PC-3 (cell line): ENCODE results near the gene SUSD4. TPM values are rescaled to one million over a fixed set of nuclear protein-coding genes. Genes with fewer than 3 reads are reported as not detected.

ENCODE experiments used
- ATAC-seq: fragments of 200-7000 bp; cut with Tn5 transposase; 2 replicates; pipeline ENCODE4 v1.9.1; 2020; ENCODE audit warnings: mild to moderate bottlenecking, moderate library complexity
- BruUV-seq: library from RNA; stranded (reverse); fragments of 400-500 nt; replicated peaks from 2 replicates; lab custom pipeline; 2021; lab: Mats Ljungman, UMichigan
- CTCF ChIA-PET: fragments of 300-600 bp; sonication (Branson Sonifier 250); formaldehyde crosslinking; loops from one replicate; lab custom pipeline; 2022; ENCODE audit warnings: antibody characterized with exemption; lab: Charles Lee
- POLR2A ChIA-PET: fragments of 300-600 bp; sonication (Branson Sonifier 250); formaldehyde crosslinking; loops from one replicate; lab custom pipeline; 2022; ENCODE audit warnings: antibody characterized with exemption; ENCODE audit not compliant: unreplicated experiment; lab: Charles Lee
- DNase-seq: peaks from one replicate; pipeline ENCODE4 v3.0.0-alpha.2; 2015
- H2AFZ ChIP-seq: fragments of 300-600 bp; sonication (generic); 2 replicates; pipeline ENCODE4 v1.6.0; 2016; ENCODE audit warnings: antibody characterized with exemption, low read length
- H3F3A ChIP-seq: fragments of 300-600 bp; sonication (generic); one replicate; pipeline ENCODE4 v1.6.0; 2017; ENCODE audit warnings: antibody characterized with exemption, low read length, control low read depth, mild to moderate bottlenecking; ENCODE audit not compliant: unreplicated experiment
- H3K27ac ChIP-seq: fragments of 300-600 bp; sonication (generic); 2 replicates; pipeline ENCODE4 v1.5.1; 2016; ENCODE audit warnings: mild to moderate bottlenecking, low read length
- H3K27me3 ChIP-seq: fragments of 300-600 bp; sonication (generic); 2 replicates; pipeline ENCODE4 v1.6.1; 2016; ENCODE audit warnings: low read length, mixed read lengths
- H3K36me3 ChIP-seq: fragments of 300-600 bp; sonication (generic); 2 replicates; pipeline ENCODE4 v1.6.1; 2016; ENCODE audit warnings: low read depth, mixed run types, low read length, mixed read lengths
- H3K4me1 ChIP-seq: fragments of 300-600 bp; sonication (generic); 2 replicates; pipeline ENCODE4 v1.5.1; 2016; ENCODE audit warnings: low read length; ENCODE audit not compliant: insufficient read depth
- H3K4me2 ChIP-seq: fragments of 300-600 bp; sonication (generic); 2 replicates; pipeline ENCODE4 v1.6.0; 2016; ENCODE audit warnings: low read length
- H3K4me3 ChIP-seq: fragments of 300-600 bp; sonication (generic); 2 replicates; pipeline ENCODE4 v1.5.1; 2016; ENCODE audit warnings: mild to moderate bottlenecking, low read length, mixed read lengths
- H3K79me2 ChIP-seq: fragments of 300-600 bp; sonication (generic); 2 replicates; pipeline ENCODE4 v1.6.1; 2017; ENCODE audit warnings: low read length, mixed read lengths
- H3K9ac ChIP-seq: fragments of 300-600 bp; sonication (generic); 2 replicates; pipeline ENCODE4 v1.6.0; 2016; ENCODE audit warnings: mild to moderate bottlenecking, low read length
- H3K9me2 ChIP-seq: fragments of 300-600 bp; sonication (generic); replicated peaks from 2 replicates; pipeline ENCODE4 v1.6.1; 2016; ENCODE audit warnings: mixed run types, low read length, mixed read lengths
- H3K9me3 ChIP-seq: fragments of 300-600 bp; sonication (generic); 2 replicates; pipeline ENCODE4 v1.6.1; 2016; ENCODE audit warnings: low read length, mixed read lengths
- H4K20me1 ChIP-seq: fragments of 300-600 bp; sonication (generic); 2 replicates; pipeline ENCODE4 v1.6.1; 2016; ENCODE audit warnings: low read length, mixed read lengths
- CTCF ChIP-seq: fragments of 300-600 bp; sonication (generic); conservative IDR thresholded peaks from 2 replicates; pipeline ENCODE4 v1.5.1; 2017; ENCODE audit warnings: antibody characterized with exemption, low read depth, mild to moderate bottlenecking, low read length
- EZH2 ChIP-seq: fragments of 300-600 bp; sonication (generic); IDR thresholded peaks from one replicate; pipeline ENCODE4 v1.6.1; 2017; ENCODE audit warnings: antibody characterized with exemption, mild to moderate bottlenecking, low read length; ENCODE audit not compliant: unreplicated experiment
- EZH2phosphoT487 ChIP-seq: fragments of 300-600 bp; sonication (generic); IDR thresholded peaks from 2 replicates; pipeline ENCODE4 v1.6.1; 2018; ENCODE audit warnings: mild to moderate bottlenecking, antibody characterized with exemption, low read length, borderline replicate concordance
- intact Hi-C: fragments of 100-400 bp; cut with micrococcal nuclease; formaldehyde crosslinking; loops from 2 replicates; pipeline ENCODE4 v1.9.0; 2023
- total RNA-seq: library from RNA; depleted of rRNA; stranded (reverse); fragments of >200 nt; gene quantifications from 2 replicates; pipeline ENCODE4 v1.2.3, GENCODE V29; 2014

Gene SUSD4
- total RNA-seq, 1 experiment from 2014 or later: 5.2 TPM

GRCh38 chr1:223405507-223405906 is 41.5 kb upstream of the SUSD4 start:
- CTCF ChIA-PET: no interaction called here
- Histone ChIP-seq H2AFZ (no peak overlapping the region), H3K4me3 (no peak overlapping the region), H3K9me3 (no peaks in the 10 kb centered on the region), H3K4me1 (peaks cover 15% of the 10 kb centered on the region), H3K9me2 (no peaks in the 10 kb centered on the region), H3K27ac (no peak overlapping the region), H3K4me2 (no peak overlapping the region), H3K36me3 (no peaks in the 10 kb centered on the region), H3F3A (no peaks in the 10 kb centered on the region), H3K9ac (no peak overlapping the region), H4K20me1 (no peaks in the 10 kb centered on the region), H3K27me3 (peaks cover 33% of the 10 kb centered on the region), H3K79me2 (no peaks in the 10 kb centered on the region)
- BruUV-seq: no TSS peak
- ATAC-seq (no peak), DNase-seq (no peak)
- intact Hi-C loops: no loop called here
- POLR2A ChIA-PET: no interaction called here
- TF ChIP-seq EZH2phosphoT487 (no peak), EZH2 (no peak), CTCF (no peak)

GRCh38 chr1:223403184-223403815 is 39.3 kb upstream of the SUSD4 start:
- TF ChIP-seq EZH2 (no peak), EZH2phosphoT487 (no peak), CTCF (no peak)
- intact Hi-C loops: no loop called here
- DNase-seq (peak; percentile 27), ATAC-seq (no peak)
- Histone ChIP-seq H3K4me1 (peaks cover 15% of the 10 kb centered on the region), H3K4me2 (no peak overlapping the region; the same call in 1 of the 2 replicates), H3K9me3 (no peaks in the 10 kb centered on the region), H3K27ac (no peak overlapping the region), H2AFZ (no peak overlapping the region), H3K4me3 (no peak overlapping the region), H3K9ac (no peak overlapping the region), H3F3A (no peaks in the 10 kb centered on the region), H3K9me2 (no peaks in the 10 kb centered on the region), H3K79me2 (no peaks in the 10 kb centered on the region), H3K36me3 (no peaks in the 10 kb centered on the region), H4K20me1 (no peaks in the 10 kb centered on the region), H3K27me3 (peaks cover 24% of the 10 kb centered on the region)
- ChIA-PET CTCF (interaction anchor here (0.6 kb wide), 1 partner anchor 269 kb away, joined by 3 read pairs; no protein-coding TSS in a partner anchor), POLR2A (no interaction called here)
- BruUV-seq: no TSS peak

- intact Hi-C loops: no loop called here
- Histone ChIP-seq H3K36me3 (no peaks in the 10 kb centered on the region), H3K9me2 (no peaks in the 10 kb centered on the region), H4K20me1 (no peaks in the 10 kb centered on the region), H3K4me3 (no peak overlapping the region), H3K27ac (no peak overlapping the region), H3K9me3 (no peaks in the 10 kb centered on the region), H3K27me3 (peaks cover 18% of the 10 kb centered on the region), H3K4me2 (peak overlapping the region; percentile 2; the same call in 1 of the 2 replicates), H3K4me1 (peaks cover 15% of the 10 kb centered on the region), H3K9ac (no peak overlapping the region), H3K79me2 (no peaks in the 10 kb centered on the region), H2AFZ (no peak overlapping the region), H3F3A (no peaks in the 10 kb centered on the region)
- POLR2A ChIA-PET: no interaction called here
- no peak for ATAC-seq
- BruUV-seq: no TSS peak
- CTCF ChIA-PET: no interaction called here
- TF ChIP-seq EZH2 (no peak), CTCF (no peak), EZH2phosphoT487 (no peak)
- no peak for DNase-seq
Measured at GRCh38 chr1:223402790-223403142, 38.8 kb upstream of the SUSD4 start.
